ENCODE results near the gene GREB1.

Gene GREB1

GRCh38 chr2:11662882-11663281 lies 129.0 kb downstream of the GREB1 start:
- DNase-seq (ENCODE audit: low spot score) = no peak

- DNase-seq (ENCODE audit: low spot score) = peak; percentile 13
Measured at GRCh38 chr2:11663427-11663826, 129.6 kb downstream of the GREB1 start.

DNA sequence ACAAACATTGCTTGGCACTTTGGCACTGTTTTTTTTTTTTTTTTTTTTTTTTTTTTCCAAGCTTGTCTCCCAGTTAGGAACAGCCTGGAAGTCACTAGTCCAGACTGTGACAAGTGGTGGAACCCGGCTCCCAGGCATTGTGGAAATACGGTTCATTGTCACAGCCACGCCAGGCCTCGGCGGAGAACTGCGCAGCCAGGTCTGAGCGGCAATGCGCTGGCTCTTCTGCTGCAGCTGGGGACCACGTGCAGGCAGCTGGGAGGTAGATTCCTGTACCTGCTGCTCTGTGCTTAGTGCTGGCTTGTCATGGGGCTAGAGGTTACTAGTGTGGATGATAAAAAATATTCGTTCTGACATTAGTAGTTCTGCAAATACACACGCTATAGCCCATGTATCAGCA lies 131.2 kb downstream of the GREB1 start:
- no peak for DNase-seq (ENCODE audit: low spot score)

DNA sequence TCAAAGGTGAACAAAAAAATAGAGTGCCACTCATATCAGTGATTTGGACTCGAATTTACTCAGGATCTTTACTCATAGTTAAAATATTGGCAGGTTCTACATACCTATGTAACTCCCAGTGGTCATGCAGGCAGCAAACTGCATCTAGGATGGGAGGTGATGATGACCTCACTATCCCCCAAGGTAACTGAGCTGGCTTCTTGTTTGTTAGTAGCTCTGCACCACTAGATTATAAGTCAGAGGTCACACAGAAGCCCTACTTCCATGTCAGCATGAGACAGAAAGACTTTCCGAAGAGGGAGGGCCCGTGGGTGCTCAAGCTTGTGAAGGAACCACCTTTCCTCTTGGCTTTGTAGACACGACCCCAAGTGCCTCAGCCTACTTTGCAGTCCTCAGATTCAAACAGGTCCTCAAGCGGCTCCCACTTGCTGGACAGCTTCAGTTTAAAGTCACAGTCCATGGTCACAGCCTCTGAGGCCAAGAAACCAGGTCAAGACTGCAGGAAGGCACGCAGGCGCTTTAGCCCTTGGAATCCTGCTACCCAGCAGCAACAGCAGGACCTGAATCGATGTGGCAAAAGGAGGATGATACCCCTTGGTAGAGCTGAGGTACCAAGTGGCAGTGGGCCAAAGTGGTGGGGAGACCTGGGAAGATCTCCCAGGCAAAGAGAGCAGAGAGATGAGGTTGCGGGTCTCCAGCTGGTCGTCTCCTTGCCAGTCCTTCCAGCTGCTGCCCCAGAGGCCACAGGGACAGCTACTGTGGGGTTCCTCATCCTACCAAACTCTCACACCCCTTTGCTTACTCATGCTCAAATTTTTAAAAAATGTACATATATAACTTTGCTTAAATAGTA lies 131.9 kb downstream of the GREB1 start:
- DNase-seq (ENCODE audit: low spot score) = no peak

DNA sequence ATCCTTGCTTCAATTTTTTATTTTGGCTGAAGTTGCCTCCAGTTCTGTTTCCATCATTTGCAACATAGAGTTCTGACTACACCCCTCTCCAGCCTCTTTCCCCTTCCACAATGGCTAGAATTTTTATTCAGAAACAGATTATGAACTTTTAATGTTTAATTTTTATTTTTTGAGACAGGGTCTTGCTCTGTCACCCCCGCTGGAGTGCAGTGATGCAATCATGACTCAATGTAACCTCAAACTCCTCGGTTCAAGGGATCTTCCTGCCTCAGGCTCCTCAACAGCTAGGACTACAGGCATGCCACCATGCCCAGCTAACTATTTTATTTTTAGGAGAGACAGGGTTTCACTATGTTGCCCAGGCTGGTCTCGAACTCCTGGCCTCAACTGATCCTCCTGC lies 133.3 kb downstream of the GREB1 start:
- peak; percentile 11 for DNase-seq (ENCODE audit: low spot score)

- peak; percentile 30 for DNase-seq (ENCODE audit: low spot score)
Measured at GRCh38 chr2:11667866-11668637, 134.2 kb downstream of the GREB1 start.

DNA sequence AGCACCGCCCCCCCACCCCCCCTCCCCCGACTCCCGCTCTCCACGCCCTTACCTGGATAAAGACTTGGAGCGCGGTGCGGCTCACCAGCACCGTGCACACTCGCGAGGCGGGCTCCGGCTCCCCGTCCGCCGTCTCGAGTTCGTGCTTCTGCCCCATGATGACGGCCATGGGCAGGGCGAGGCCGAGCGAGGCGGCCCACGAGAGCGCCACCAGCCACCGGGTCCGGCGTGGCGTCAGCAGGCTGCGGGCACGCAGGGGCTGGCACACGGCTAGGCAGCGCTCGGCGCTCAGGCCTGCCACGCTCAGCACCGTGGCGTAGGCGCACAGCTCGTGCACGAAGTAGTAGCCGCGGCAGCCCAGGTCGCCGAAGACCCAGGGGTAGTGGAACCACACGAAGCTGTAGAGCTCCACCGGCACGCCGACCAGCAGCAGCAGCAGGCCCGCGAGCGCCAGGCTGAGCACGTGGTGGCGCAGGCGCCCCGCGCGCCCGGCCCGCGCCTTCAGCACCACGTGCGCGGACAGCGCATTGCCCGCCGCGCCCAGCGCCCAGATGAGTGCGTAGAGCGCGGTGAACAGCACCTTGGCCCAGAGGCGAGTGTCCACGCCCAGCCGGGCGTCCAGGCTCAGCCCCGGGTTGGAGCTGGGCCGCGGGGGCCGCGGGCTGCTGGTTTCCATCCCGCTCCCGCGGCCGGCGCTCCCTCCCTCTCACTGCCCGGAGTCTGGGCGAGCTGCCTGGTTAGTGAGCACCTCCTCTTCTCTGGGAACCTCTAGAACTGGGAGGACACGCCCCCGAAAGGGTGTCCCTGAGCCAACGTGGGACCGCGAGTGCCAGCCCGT lies 135.8 kb downstream of the GREB1 start, which contains the start of gene NTSR2:
Gene NTSR2 (minus strand): TSS at position 742 of the 838 bp plus-strand sequence. CDS start 66 bp downstream, at position 676.
- peak; percentile 87 for DNase-seq (ENCODE audit: low spot score)

- no peak for DNase-seq (ENCODE audit: low spot score)
Measured at GRCh38 chr2:11672407-11672806, 138.6 kb downstream of the GREB1 start.

GRCh38 chr2:11674983-11675382 lies 141.1 kb downstream of the GREB1 start:
- no peak for DNase-seq (ENCODE audit: low spot score)

- DNase-seq (ENCODE audit: low spot score) = no peak
Measured at GRCh38 chr2:11675423-11676112, 141.7 kb downstream of the GREB1 start.

- DNase-seq (ENCODE audit: low spot score) = no peak
Measured at GRCh38 chr2:11676640-11677039, 142.8 kb downstream of the GREB1 start.

GRCh38 chr2:11677136-11678055 lies 143.6 kb downstream of the GREB1 start:
- no peak for DNase-seq (ENCODE audit: low spot score)

DNA sequence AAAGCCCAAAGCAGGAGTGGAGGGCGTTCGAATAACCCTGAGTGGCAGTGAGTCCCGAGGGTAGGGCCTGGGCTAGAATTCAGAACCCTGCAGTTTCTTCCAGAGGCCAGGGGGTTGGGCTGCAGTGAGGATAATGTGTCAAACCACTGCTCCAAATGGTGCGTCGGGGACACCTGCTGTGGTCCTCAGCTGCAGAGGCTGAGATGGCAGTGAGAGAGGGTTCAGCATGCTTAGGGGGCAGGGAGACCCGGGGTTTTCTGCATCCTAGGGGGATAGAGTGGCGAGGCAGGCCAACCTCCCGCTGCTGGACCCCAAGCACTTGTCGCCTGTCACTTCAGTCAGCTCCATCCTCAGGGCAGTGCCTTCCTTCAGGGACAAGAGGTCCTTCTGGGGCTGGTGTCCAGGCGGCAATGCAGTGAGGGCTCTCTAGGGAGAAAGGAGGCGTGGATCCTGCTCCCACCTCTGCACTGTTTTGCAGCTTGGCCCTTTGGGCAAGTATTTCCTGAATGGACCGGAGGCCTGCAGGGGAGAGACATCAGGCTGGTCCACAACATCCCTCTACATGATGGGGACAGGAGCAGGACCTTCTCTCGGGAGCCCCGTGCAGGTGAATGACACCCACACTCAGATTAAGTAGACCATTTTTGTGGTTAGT lies 144.6 kb downstream of the GREB1 start:
- no peak for DNase-seq (ENCODE audit: low spot score)

DNA sequence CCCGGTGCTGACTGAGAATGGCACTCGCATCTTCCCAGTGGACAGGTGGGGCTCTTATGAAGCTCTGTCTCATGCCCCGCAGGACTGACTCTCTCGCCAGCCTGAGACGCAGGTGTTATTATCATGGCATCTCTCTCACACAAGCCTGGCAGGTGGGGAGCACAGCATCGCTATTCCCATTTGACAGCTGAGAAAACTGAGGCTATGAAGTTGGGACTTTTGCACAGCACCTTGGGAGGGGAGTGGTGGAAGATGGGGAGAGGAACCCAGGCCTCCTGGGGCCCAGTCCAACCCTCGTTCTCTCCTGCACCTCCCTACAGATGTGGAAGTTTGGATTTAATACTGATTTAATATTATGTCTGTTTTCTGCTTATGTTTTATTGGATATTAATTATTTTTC lies 145.2 kb downstream of the GREB1 start:
- no peak for DNase-seq (ENCODE audit: low spot score)

- no peak for DNase-seq (ENCODE audit: low spot score)
Measured at GRCh38 chr2:11679486-11680181, 145.8 kb downstream of the GREB1 start.

GRCh38 chr2:11680182-11680900 lies 146.5 kb downstream of the GREB1 start:
- no peak for DNase-seq (ENCODE audit: low spot score)

DNA sequence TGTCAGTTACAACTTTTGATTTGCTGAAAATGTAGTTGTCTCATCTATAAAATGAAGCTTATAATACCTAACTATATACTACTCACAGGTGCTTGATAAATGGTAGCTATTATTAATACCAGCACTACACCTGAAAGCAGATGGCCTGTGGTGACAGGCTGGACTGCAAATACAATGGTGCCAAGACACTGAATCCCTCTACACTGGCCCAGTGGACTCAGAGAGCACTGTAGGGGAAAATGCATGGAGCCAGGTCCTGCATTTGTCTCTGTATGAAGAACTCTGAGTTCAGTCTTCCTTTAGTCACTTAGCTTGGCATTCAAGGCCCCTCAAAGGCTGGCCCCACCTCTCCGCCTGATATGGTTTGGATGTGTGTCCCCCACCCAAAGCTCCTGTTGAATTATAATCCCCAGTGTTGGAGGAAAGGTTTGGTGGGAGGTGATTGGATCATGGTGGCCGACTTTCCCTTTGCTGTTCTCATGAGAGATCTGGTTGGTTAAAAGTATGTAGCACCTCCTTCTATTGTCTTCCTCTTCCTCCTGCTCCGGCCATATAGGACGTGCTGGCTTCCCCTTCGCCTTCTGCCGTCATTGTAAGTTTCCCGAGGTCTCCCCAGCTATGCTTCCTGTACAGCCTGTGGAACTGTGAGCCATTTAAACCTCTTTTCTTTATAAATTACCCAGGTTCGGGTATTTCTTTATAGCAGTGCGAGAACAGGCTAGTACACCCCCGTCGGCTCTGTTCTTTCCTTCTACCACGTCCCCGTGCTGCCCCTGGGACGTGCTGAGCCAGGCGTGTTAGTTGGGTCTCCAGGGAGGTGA lies 147.3 kb downstream of the GREB1 start:
- DNase-seq (ENCODE audit: low spot score) = no peak
